Measurements from ENCODE around the gene VPS4A. TPM values are rescaled to one million over a fixed set of nuclear protein-coding genes. Genes with fewer than 3 reads are reported as not detected.

The VPS4A gene
- total RNA-seq, 1 experiment from 2014 or later = 42.2 TPM

- H4K20me1 ChIP-seq (ENCODE audit: insufficient read depth) = no peaks in the 10 kb centered on the region
- no peaks in the 10 kb centered on the region for H3K27me3 ChIP-seq (ENCODE audit: insufficient read depth, low read length)
- H3K79me2 ChIP-seq (ENCODE audit: insufficient read depth, low read length) = peaks cover 30% of the 10 kb centered on the region
- intact Hi-C loops (cut with micrococcal nuclease) = no loop called here
- RAD21 ChIA-PET (ENCODE audit: low non-redundant PET in 1 of 2, low total read pairs in 2 of 2, uncharacterized antibody in 2 of 2, unreplicated experiment in 2 of 2) = no interaction called here
- DNase-seq (ENCODE audit: low read depth, low spot score) (no peak), ATAC-seq (no peak)
- no TSS peak for BruUV-seq (replicated peaks)
- no peak overlapping the region for H3K4me3 ChIP-seq (replicated peaks in 1 of 2; ENCODE audit: low read depth in 1 of 2, low read length in 2 of 2)
- no peak overlapping the region for H2AFZ ChIP-seq (ENCODE audit: low read depth, low read length, poor library complexity, severe bottlenecking)
- H3K36me3 ChIP-seq (ENCODE audit: control insufficient read depth in 1 of 2, insufficient read depth in 2 of 2, low read length in 2 of 2) = peaks cover 8% of the 10 kb centered on the region in 2 experiments; a peak in 3 of 4 replicates
- no peak overlapping the region for H3K27ac ChIP-seq (ENCODE audit: low read depth, low read length)
- no peak for TF ChIP-seq SRF (IDR thresholded peaks at IDR 0.05; ENCODE audit: low read depth)
- no peak for TF ChIP-seq REST (IDR thresholded peaks at IDR 0.05; ENCODE audit: low read depth)
- no peak for TF ChIP-seq ZBTB33 (IDR thresholded peaks at IDR 0.05; ENCODE audit: extremely low read depth, insufficient replicate concordance, low read length)
- TF ChIP-seq CBX3 (IDR thresholded peaks at IDR 0.05; ENCODE audit: low read depth) = no peak
- TF ChIP-seq POLR2A (IDR thresholded peaks at IDR 0.05; ENCODE audit: borderline replicate concordance, extremely low read depth, insufficient read depth, insufficient read length) = no peak
- H3K9me2 ChIP-seq (ENCODE audit: insufficient read depth) = no peaks in the 10 kb centered on the region
- peaks cover 6 to 14% of the 10 kb centered on the region in 2 experiments for H3K4me1 ChIP-seq (ENCODE audit: control insufficient read depth in 1 of 2, insufficient read depth in 2 of 2, low read length in 2 of 2)
- POLR2A ChIA-PET = interaction anchor here (0.6 kb wide), 1 partner anchor 178 kb away, joined by 3 read pairs; no protein-coding TSS in a partner anchor
- no peaks in the 10 kb centered on the region for H3K9me3 ChIP-seq (ENCODE audit: control insufficient read depth in 1 of 2, insufficient read depth in 1 of 2, low read depth in 1 of 2, low read length in 2 of 2)
- CTCF ChIA-PET = no interaction called here
- no peak overlapping the region for H3K4me2 ChIP-seq (ENCODE audit: low read length)
- H3K9ac ChIP-seq (ENCODE audit: low read length) = no peak overlapping the region
Measured at GRCh38 chr16:69309316-69309715, 1.8 kb upstream of the VPS4A start.

Measured in HCT116 (cell line).